ENCODE results near the gene GIMAP1.
A peak's percentile ranks its signal among the peaks of the same experiment; 100 is the strongest.

Gene GIMAP1

GRCh38 chr7:150746921-150747320 lies 30.5 kb downstream of the GIMAP1 start:
- no peaks in the 10 kb centered on the region for H3K36me3 Mint-ChIP-seq (ENCODE audit: low read depth)

GRCh38 chr7:150748376-150748775 lies 32.0 kb downstream of the GIMAP1 start:
- H3K27me3 Mint-ChIP-seq (ENCODE audit: low read depth, poor library complexity) = peaks cover 7% of the 10 kb centered on the region
- no peak for TF ChIP-seq CTCF (IDR thresholded peaks at IDR 0.05)
- H3K9me3 Mint-ChIP-seq = no peaks in the 10 kb centered on the region

More at GRCh38 chr7:150746921-150747320, 30.5 kb downstream of the GIMAP1 start:
- H3K27ac Mint-ChIP-seq = no peak overlapping the region
- no peak for TF ChIP-seq CTCF (IDR thresholded peaks at IDR 0.05)
- peaks cover 27% of the 10 kb centered on the region for H3K4me1 Mint-ChIP-seq
- DNase-seq = no peak
- H3K27me3 Mint-ChIP-seq (ENCODE audit: low read depth, poor library complexity) = peaks cover 3% of the 10 kb centered on the region
- peaks cover 3% of the 10 kb centered on the region for H3K9me3 Mint-ChIP-seq
- no peak overlapping the region for H3K4me3 Mint-ChIP-seq

DNA sequence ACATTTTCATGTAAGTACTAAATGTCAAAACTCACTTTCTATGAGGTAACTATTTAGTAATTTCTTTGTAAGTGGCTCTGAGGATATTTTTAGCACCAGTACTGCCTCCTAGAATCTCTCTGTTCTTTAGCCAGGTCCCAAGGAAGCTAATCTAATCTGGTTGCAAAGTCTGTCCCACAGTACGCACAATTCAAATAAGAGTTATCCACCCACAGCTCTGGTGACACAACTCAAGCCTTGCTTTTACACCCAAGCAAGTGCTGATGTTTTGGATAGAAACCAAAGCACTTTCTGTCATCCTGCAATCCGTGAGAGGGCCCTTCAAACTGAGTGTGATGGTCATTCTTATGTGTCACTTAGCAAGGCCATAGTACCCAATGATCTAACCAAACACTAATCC lies 35.3 kb downstream of the GIMAP1 start:
- no peak for DNase-seq
- H3K27ac Mint-ChIP-seq = no peak overlapping the region
- no peak overlapping the region for H3K4me3 Mint-ChIP-seq
- no peak for TF ChIP-seq CTCF (IDR thresholded peaks at IDR 0.05)
- H3K36me3 Mint-ChIP-seq (ENCODE audit: low read depth) = no peaks in the 10 kb centered on the region
- no peaks in the 10 kb centered on the region for H3K9me3 Mint-ChIP-seq
- peaks cover 6% of the 10 kb centered on the region for H3K27me3 Mint-ChIP-seq (ENCODE audit: low read depth, poor library complexity)
- no peaks in the 10 kb centered on the region for H3K4me1 Mint-ChIP-seq

More at GRCh38 chr7:150748376-150748775, 32.0 kb downstream of the GIMAP1 start:
- Mint-ChIP-seq H3K36me3 (ENCODE audit: low read depth) (no peaks in the 10 kb centered on the region), H3K4me1 (peaks cover 21% of the 10 kb centered on the region), H3K4me3 (no peak overlapping the region), H3K27ac (no peak overlapping the region)
- no peak for DNase-seq

DNA sequence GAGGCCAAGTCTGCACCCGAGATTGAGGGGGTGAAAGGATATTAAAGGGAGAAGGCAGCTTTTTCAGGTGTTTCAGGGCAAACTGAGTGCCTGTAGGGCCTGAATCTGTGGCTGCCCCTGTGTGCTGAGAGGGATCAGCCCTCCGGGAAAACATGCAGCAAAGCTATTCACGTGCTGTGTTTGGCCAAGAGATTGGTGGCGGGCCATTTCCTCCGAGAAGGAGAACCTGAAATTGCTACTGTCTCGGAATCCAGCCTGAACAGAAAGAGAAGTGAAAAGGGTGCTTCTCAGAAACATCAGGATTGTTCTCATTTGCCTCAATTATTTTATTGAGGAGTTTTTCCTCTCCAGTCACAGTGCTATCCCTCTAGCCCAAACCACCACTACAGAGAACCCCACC lies 36.8 kb downstream of the GIMAP1 start:
- H3K4me1 Mint-ChIP-seq = no peaks in the 10 kb centered on the region
- no peak overlapping the region for H3K27ac Mint-ChIP-seq
- H3K4me3 Mint-ChIP-seq = no peak overlapping the region
- no peak for DNase-seq
- no peaks in the 10 kb centered on the region for H3K36me3 Mint-ChIP-seq (ENCODE audit: low read depth)
- H3K27me3 Mint-ChIP-seq (ENCODE audit: low read depth, poor library complexity) = peaks cover 6% of the 10 kb centered on the region
- H3K9me3 Mint-ChIP-seq = no peaks in the 10 kb centered on the region
- TF ChIP-seq CTCF (IDR thresholded peaks at IDR 0.05) = no peak

DNA sequence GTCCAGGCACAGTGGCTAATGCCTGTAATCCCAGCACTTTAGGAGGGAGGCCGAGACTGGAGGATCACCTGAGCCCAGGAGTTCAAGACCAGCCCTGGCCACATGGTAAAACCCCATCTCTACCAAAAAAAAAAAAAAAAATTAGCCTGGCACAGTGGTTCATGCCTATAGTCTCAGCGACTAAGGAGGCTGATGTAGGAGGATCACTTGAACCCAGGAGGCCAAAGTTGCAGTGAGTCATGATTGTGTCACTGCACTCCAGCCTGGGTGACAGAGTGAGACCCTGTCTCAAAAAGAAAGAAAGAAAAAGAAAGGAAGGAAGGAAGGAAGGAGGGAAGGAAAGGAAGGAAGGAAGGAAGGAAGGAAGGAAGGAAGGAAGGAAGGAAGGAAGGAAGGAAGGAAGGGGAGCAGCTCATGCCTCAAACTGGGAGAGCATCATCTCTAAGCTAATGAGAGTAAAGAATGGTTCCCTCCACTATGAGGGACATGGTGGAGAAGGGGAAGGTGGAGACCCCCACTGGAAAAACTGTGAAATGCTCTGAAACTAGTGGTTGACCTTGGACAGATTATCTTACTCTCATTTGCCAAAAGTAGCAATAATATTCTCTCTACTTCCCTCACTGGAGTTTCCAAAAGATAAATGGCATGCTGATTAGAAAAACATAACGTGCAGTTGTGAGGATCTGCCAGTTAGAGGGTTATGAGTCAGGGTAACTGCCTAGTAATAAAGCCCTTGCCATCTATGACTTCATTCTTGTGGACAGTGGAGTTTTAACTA lies 37.6 kb downstream of the GIMAP1 start:
- H3K9me3 Mint-ChIP-seq = no peaks in the 10 kb centered on the region
- peaks cover 6% of the 10 kb centered on the region for H3K27me3 Mint-ChIP-seq (ENCODE audit: low read depth, poor library complexity)
- H3K27ac Mint-ChIP-seq = no peak overlapping the region
- H3K4me3 Mint-ChIP-seq = no peak overlapping the region
- no peaks in the 10 kb centered on the region for H3K4me1 Mint-ChIP-seq
- H3K36me3 Mint-ChIP-seq (ENCODE audit: low read depth) = no peaks in the 10 kb centered on the region
- peak; percentile 47 for TF ChIP-seq CTCF (IDR thresholded peaks at IDR 0.05)
- DNase-seq = no peak

- Mint-ChIP-seq H3K36me3 (ENCODE audit: low read depth) (no peaks in the 10 kb centered on the region), H3K9me3 (peaks cover 4% of the 10 kb centered on the region), H3K4me1 (no peaks in the 10 kb centered on the region), H3K27ac (no peak overlapping the region), H3K4me3 (no peak overlapping the region), H3K27me3 (ENCODE audit: low read depth, poor library complexity) (peaks cover 6% of the 10 kb centered on the region)
- no peak for DNase-seq
- no peak for TF ChIP-seq CTCF (IDR thresholded peaks at IDR 0.05)
Observed at GRCh38 chr7:150754951-150755350, 38.5 kb downstream of the GIMAP1 start.

All from nephron progenitor cell (in vitro differentiated cells).